Spinal cord (tissue), 10 donors: ENCODE data around the gene DCK. TPM values are rescaled to one million over a fixed set of nuclear protein-coding genes. Genes with fewer than 3 reads are reported as not detected.
"Not testable (repeated sequence)": the region's sequence is repeated elsewhere in the genome, so short reads cannot be mapped to it uniquely, and the experiment has no call there.

Experiments
- DNase-seq, 6 donors: peaks; one replicate each; pipeline versions ENCODE4 v3.0.0 to v3.0.0-alpha.2; 2013 to 2015; ENCODE audit warnings: low spot score in 6 of 6, low read depth in 4 of 6
- H3K27ac ChIP-seq: one replicate; pipeline ENCODE4 v1.5.1; 2013; ENCODE audit warnings: low read depth, low read length, control low read depth
- H3K27me3 ChIP-seq: one replicate; pipeline ENCODE4 v1.6.1; 2013; ENCODE audit warnings: low read length; ENCODE audit not compliant: control insufficient read depth, insufficient read depth
- H3K36me3 ChIP-seq: one replicate; pipeline ENCODE4 v1.6.1; 2013; ENCODE audit warnings: low read length; ENCODE audit not compliant: control insufficient read depth, insufficient read depth
- H3K4me1 ChIP-seq: one replicate; pipeline ENCODE4 v1.6.1; 2013; ENCODE audit warnings: low read length; ENCODE audit not compliant: control insufficient read depth, insufficient read depth
- H3K4me3 ChIP-seq: one replicate; pipeline ENCODE4 v1.5.1; 2013; ENCODE audit warnings: low read depth, low read length, control low read depth
- H3K9me3 ChIP-seq: one replicate; pipeline ENCODE4 v1.6.1; 2013; ENCODE audit warnings: low read length; ENCODE audit not compliant: control insufficient read depth, insufficient read depth
- WGBS: methylation state at CpG from one replicate; pipeline ENCODE4 v1.1.5; 2013; ENCODE audit warnings: missing lambda C conversion rate; ENCODE audit not compliant: insufficient coverage; 5-methylcytosine and 5-hydroxymethylcytosine counted together
- polyA plus RNA-seq, 2 donors: library from polyadenylated mRNA; unstranded; fragments of 120-200 nt; gene quantifications; one replicate each; pipeline ENCODE4 v1.2.1, GENCODE V29; 2013; ENCODE audit not compliant: insufficient read length in 2 of 2
- total RNA-seq, 2 donors: library from RNA; depleted of rRNA in 1 of 2; stranded (reverse); fragments of 120-200 nt in 1 of 2; fragments of >200 nt in 1 of 2; gene quantifications; one replicate each; pipeline versions ENCODE4 v1.2.3 to v1.2.4, GENCODE V29; 2013 to 2014
- donor health status: healthy.

Gene DCK
- total and polyA plus RNA-seq, 4 donors = 22.6 to 65.6 (median 50.1) TPM

- DNase-seq = no peak
These were observed 55.9 kb downstream of the DCK start for GRCh38 chr4:71049395-71049794.

GRCh38 chr4:71050809-71051208 is 57.4 kb downstream of the DCK start:
- Histone ChIP-seq H3K36me3 (no peaks in the 10 kb centered on the region), H3K4me1 (no peaks in the 10 kb centered on the region), H3K27me3 (no peaks in the 10 kb centered on the region), H3K4me3 (no peak overlapping the region), H3K27ac (no peak overlapping the region), H3K9me3 (no peaks in the 10 kb centered on the region)
- no CpG with 5 or more reads among the region's 1 CpG for WGBS
- no peak for DNase-seq

More at GRCh38 chr4:71049395-71049794, 55.9 kb downstream of the DCK start:
- no peak overlapping the region for H3K4me3 ChIP-seq
- WGBS = no CpG with 5 or more reads among the region's 5 CpGs
- H3K27ac ChIP-seq = no peak overlapping the region
- no peaks in the 10 kb centered on the region for H3K27me3 ChIP-seq
- no peaks in the 10 kb centered on the region for H3K9me3 ChIP-seq
- H3K36me3 ChIP-seq = no peaks in the 10 kb centered on the region
- no peaks in the 10 kb centered on the region for H3K4me1 ChIP-seq

DNA sequence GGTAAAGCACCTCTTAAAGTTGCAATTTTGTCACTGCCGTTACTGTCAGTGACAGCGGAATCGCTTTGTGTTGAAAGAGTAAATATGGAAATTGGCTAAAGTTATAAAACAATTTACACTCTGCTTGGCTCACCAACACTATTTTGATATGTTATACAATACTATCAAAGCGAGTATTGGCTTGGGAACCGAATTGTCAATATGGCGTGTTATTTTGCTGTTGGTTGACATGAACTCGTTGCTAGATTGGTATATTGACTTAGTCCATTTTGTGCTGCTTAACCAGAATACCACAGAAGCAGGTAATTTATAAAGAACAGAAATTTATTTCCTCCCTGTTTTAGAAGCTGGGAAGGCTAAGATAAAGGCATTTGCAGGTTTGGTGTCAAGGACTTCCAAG is 58.6 kb downstream of the DCK start:
- WGBS = no CpG with 5 or more reads among the region's 7 CpGs
- H3K27me3 ChIP-seq = no peaks in the 10 kb centered on the region

DNA sequence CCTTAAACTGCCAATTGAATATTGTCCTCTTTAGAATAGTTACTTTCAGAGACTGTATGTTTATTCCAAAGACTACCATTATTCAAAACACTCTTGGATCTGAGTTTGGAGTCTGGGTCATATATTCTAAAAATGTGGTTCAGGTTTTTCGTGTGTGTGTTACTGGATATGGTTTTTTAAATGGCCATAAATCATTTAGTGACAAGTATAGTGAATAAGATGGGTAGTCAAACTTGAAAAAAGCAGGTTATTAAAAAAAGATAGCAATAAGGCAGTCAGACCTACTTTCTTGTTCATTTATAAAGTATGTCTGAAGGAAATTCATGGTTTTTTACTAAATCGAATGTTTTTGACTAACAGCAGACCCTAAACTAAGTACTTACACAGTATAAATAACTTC is 59.3 kb downstream of the DCK start:
- H3K27ac ChIP-seq = no peak overlapping the region
- H3K36me3 ChIP-seq = no peaks in the 10 kb centered on the region
- no peaks in the 10 kb centered on the region for H3K9me3 ChIP-seq
- H3K4me1 ChIP-seq = no peaks in the 10 kb centered on the region
- WGBS = no CpG with 5 or more reads among the region's 2 CpGs
- H3K27me3 ChIP-seq = no peaks in the 10 kb centered on the region
- no peak for DNase-seq
- H3K4me3 ChIP-seq = no peak overlapping the region

More for the DNA sequence above, 58.6 kb downstream of the DCK start:
- H3K4me1 ChIP-seq = no peaks in the 10 kb centered on the region
- H3K4me3 ChIP-seq = no peak overlapping the region
- H3K9me3 ChIP-seq = no peaks in the 10 kb centered on the region
- no peaks in the 10 kb centered on the region for H3K36me3 ChIP-seq
- H3K27ac ChIP-seq = no peak overlapping the region
- DNase-seq = no peak

DNA sequence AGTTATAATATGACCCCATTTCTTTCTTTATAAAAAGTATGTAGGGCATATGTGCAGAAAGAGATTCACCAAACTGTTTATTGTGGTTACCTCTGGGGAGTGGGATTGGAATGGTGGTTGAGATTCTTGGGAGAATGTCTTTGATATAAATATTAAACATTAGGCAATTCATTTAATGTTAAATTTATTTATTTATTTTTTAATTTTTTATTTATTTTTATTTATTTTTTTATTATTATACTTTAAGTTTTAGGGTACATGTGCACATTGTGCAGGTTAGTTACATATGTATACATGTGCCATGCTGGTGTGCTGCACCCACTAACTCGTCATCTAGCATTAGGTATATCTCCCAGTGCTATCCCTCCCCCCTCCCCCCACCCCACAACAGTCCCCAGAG is 60.2 kb downstream of the DCK start:
- WGBS = no CpG with 5 or more reads among the region's 1 CpG
- not testable (repeated sequence) for H3K27ac ChIP-seq, DNase-seq, H3K27me3 ChIP-seq, H3K4me3 ChIP-seq, H3K36me3 ChIP-seq, H3K4me1 ChIP-seq, H3K9me3 ChIP-seq

- not testable (repeated sequence) for DNase-seq, H3K27ac ChIP-seq, H3K27me3 ChIP-seq, H3K4me3 ChIP-seq, H3K9me3 ChIP-seq, H3K4me1 ChIP-seq, H3K36me3 ChIP-seq
- WGBS = no CpG with 5 or more reads among the region's 16 CpGs
These were observed 66.1 kb downstream of the DCK start for GRCh38 chr4:71059573-71059972.

DNA sequence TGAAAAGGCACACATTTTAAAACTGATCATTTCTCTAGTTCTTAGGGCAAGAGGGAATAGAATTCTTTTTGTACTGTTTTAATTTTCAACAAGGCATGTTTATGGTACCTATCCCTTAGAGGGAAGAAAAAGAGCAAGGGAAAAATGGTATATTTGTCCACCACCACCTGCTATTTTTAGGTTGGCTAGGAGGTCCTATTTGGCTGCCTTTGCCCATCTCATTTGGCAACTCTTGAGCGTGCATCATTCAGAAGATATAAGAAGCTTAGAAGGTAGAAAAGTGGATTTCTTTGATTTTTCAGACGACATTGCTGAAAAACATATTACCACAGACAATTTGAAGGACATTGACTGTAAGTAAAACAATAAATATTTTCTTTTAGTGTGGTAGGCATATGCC is 69.0 kb downstream of the DCK start:
- H3K4me1 ChIP-seq = no peaks in the 10 kb centered on the region
- no peaks in the 10 kb centered on the region for H3K36me3 ChIP-seq
- no peaks in the 10 kb centered on the region for H3K27me3 ChIP-seq
- no peak for DNase-seq
- no peak overlapping the region for H3K4me3 ChIP-seq
- no peaks in the 10 kb centered on the region for H3K9me3 ChIP-seq
- H3K27ac ChIP-seq = no peak overlapping the region
- WGBS = no CpG with 5 or more reads among the region's 2 CpGs

GRCh38 chr4:71063711-71064110 is 70.3 kb downstream of the DCK start:
- no CpG with 5 or more reads among the region's 1 CpG for WGBS
- H3K27ac ChIP-seq = no peak overlapping the region
- no peaks in the 10 kb centered on the region for H3K36me3 ChIP-seq
- no peak for DNase-seq
- no peaks in the 10 kb centered on the region for H3K9me3 ChIP-seq
- H3K27me3 ChIP-seq = no peaks in the 10 kb centered on the region
- H3K4me1 ChIP-seq = no peaks in the 10 kb centered on the region
- no peak overlapping the region for H3K4me3 ChIP-seq

DNA sequence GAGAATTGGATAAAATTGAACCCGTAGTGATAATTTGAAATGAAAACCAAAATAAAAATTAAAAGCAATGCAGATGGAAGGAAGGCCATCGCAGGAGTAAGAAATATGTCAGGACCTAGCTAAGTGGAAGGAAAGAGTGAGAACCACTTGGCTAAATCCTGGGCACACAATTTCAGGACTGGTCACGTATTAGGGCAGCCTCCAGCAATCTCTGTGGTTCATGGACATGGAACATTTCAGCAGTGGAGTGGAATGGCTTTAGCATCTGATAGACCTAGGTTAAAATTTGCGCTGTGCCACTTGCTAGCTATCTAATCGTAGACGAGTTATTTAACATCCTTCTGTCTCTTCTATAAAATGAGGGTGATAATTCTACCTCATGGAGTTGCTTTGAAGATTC is 71.1 kb downstream of the DCK start:
- no peaks in the 10 kb centered on the region for H3K27me3 ChIP-seq
- H3K4me3 ChIP-seq = no peak overlapping the region
- WGBS = 94% methylated on average over 3 of the region's 6 CpGs
- H3K27ac ChIP-seq = no peak overlapping the region
- no peak for DNase-seq
- H3K9me3 ChIP-seq = no peaks in the 10 kb centered on the region
- no peaks in the 10 kb centered on the region for H3K36me3 ChIP-seq
- H3K4me1 ChIP-seq = no peaks in the 10 kb centered on the region

- Histone ChIP-seq H3K4me1 (no peaks in the 10 kb centered on the region), H3K27ac (no peak overlapping the region), H3K9me3 (no peaks in the 10 kb centered on the region), H3K27me3 (no peaks in the 10 kb centered on the region), H3K36me3 (no peaks in the 10 kb centered on the region), H3K4me3 (no peak overlapping the region)
- no CpG with 5 or more reads among the region's 2 CpGs for WGBS
- DNase-seq = no peak
These were observed 72.6 kb downstream of the DCK start for GRCh38 chr4:71065991-71066510.
